Adipose tissue (tissue), 3 donors: ENCODE measurements around the gene CHPF. TPM values are rescaled to one million over a fixed set of nuclear protein-coding genes. Genes with fewer than 3 reads are reported as not detected.

Source experiments
- H3K27ac ChIP-seq: one replicate; pipeline ENCODE4 v1.5.1; 2013; ENCODE audit warnings: low read depth, low read length
- WGBS, 3 donors: extraction: QIAGEN DNeasy Blood & Tissue Kit; methylation state at CpG; one replicate each; pipeline ENCODE4 v1.1.7; 2013; 5-methylcytosine and 5-hydroxymethylcytosine counted together
- polyA plus RNA-seq, 3 donors: library from polyadenylated mRNA; stranded (reverse); fragments of 200-250 nt; gene quantifications; one replicate each; pipeline ENCODE4 v1.2.3, GENCODE V29; 2013
- donor health status: healthy with polysubstance abuse.
- donor health status: Bipolar disorder and iron deficiency.
- donor health status: healthy.

CHPF gene
- polyA plus RNA-seq, 3 donors = 15.7 to 113 (median 21.8) TPM

DNA sequence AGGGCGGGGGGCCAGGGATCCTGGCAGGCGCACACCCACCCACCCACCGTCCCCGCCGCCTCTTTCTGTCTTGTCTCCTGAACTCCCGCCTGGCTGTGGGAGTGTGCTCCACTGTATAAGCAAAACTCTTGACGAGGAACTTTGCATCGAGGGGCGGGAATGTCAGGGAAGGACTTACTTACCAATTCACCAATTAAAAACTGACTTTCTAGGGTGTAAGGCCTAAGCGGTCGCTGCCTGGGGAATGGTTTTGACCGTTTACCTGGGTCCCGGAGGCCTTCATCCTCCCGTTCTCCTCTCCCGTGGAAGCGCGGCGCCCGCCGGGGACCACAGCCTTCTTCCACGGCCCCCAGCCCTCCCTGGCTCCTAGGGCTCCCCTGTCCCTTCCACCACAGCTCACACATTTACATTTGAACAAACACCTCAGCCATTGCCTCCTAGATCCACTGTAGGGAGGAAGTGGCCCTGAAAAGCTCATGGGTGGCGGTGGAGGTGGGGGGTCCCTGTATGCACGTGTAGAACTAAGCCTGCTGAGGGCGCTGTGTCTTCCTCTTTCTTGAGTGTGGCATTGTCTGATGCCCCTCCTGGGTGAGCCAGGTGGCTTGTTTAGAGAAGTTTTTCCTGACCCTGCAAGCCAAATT is 20.5 kb downstream of the CHPF start:
- WGBS, 3 donors = 15 to 28% (median 18%) methylated on average over 23 to 24 of the region's 24 CpGs
- H3K27ac ChIP-seq = no peak overlapping the region

GRCh38 chr2:219522111-219523030 is 21.2 kb downstream of the CHPF start:
- H3K27ac ChIP-seq = no peak overlapping the region
- 3 to 5% (median 3%) methylated on average over 37 to 70 of the region's 70 CpGs for WGBS, 3 donors

GRCh38 chr2:219521066-219521880 is 22.3 kb downstream of the CHPF start:
- no peak overlapping the region for H3K27ac ChIP-seq
- WGBS, 3 donors = 13 to 19% (median 16%) methylated on average over 14 of the region's 14 CpGs

- no peak overlapping the region for H3K27ac ChIP-seq
- WGBS, 3 donors = 56 to 79% (median 73%) methylated on average over 7 to 8 of the region's 8 CpGs
These were observed 23.5 kb downstream of the CHPF start for GRCh38 chr2:219520079-219520478.

GRCh38 chr2:219519526-219519916 is 24.1 kb downstream of the CHPF start:
- H3K27ac ChIP-seq = no peak overlapping the region
- WGBS, 3 donors = 84 to 91% (median 86%) methylated on average over 9 of the region's 9 CpGs

DNA sequence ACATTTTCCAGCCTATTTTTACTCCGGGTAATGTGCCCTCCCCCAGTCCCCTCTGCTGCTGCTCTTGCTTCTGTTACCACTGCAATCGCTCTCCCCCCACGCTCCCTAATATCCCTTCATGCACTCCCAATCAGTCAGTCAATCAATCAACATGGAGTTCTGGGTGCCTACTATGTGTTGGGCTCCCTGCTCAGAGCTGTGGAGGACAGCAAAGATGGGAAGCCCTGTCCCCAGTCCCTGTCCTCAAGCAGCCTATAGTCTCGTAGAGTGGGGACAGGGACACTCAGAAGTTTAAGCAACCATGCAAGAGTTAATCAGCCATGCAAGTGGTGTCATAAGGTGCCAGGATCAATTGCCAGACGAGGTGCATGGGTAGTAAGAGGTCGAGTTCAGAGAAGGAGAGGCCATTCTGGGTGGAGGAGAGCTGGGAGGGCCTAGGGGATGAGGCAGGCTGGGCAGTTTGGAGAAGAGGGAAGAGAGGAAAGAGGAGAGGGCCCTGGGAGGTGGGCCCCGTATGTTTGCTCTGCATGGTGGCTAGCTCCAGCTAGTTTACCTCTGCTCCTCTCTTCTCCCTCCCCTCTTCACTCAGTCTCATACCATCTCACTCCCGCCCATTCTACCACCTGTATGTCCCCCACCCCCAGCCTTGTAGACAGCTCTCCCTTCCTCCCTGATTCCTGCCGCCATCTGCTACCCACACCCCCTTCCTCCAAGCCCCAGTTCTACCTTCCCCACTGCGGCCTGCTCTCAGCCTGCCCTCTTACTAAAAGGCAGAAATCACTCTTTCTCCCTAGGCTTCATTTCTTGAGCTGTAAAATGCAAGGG is 25.4 kb downstream of the CHPF start:
- H3K27ac ChIP-seq = no peak overlapping the region
- WGBS, 3 donors = 53 to 70% (median 61%) methylated on average over 9 to 10 of the region's 10 CpGs

DNA sequence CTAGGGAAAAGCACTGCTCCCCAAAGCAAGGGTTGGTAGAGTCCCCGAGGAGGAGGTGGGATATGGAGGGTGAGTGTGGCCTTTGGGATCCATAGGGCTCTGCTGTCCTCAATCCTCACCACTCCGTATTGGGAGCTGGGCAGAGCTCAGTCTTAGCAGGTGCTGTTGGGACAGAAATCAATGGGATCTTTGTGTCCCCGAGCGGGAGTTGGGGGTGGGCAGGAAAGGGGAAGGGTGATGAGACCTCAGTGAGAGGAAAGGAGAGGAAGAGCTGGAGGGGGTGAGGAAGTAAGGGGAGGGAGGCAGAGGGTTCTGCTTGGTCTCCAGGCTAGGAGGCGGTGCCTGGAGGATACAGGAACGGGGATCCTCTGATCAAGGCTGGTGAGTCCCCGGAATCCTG is 26.7 kb downstream of the CHPF start:
- no peak overlapping the region for H3K27ac ChIP-seq
- 50 to 73% (median 54%) methylated on average over 7 of the region's 7 CpGs for WGBS, 3 donors

DNA sequence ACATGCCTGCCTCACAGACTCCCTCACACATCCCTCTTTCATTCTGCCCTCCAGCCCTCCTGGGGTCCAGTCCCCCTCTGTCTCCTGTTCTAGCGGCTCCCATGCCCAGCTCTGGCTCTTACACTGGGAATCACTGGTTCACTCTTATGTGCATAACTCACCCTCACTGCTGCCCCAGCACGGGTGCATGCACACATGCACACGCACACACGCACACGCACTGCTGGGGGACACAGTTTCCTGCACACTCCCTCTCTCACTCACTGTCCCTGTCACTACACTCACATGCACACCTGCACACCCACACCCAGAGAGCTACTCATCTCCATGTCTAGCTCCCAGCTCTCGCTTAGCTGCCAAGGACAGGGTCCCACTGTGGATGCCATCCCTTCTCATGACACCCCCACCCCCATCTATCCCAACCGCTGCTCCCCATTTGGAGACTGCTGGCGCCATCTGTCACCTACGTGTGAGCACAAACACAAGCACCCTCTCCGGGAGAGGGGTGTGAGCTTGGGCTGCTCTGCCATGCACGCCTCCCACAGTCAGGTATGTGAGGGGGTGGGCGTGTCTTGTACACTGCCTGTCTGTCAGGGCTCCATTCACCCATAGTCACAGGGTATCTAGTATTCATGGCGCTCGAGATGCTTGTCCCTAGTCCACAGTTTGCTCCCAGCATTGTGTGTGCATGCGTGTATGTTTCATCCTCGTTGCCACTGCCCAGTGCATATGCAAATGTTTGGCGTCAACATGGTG is 27.6 kb downstream of the CHPF start:
- no peak overlapping the region for H3K27ac ChIP-seq
- 70 to 73% (median 72%) methylated on average over 17 of the region's 17 CpGs for WGBS, 3 donors

GRCh38 chr2:219514836-219515235 is 28.8 kb downstream of the CHPF start:
- no peak overlapping the region for H3K27ac ChIP-seq
- WGBS, 3 donors = 88 to 89% (median 88%) methylated on average over 13 to 21 of the region's 21 CpGs

GRCh38 chr2:219514196-219514761 is 29.3 kb downstream of the CHPF start, which contains the start of gene ASIC4:
Gene ASIC4 (plus strand): TSS chr2:219514482. CDS start chr2:219514725, 243 bp downstream.
- 8 to 12% (median 10%) methylated on average over 31 of the region's 31 CpGs for WGBS, 3 donors

GRCh38 chr2:219513787-219514186 is 29.8 kb downstream of the CHPF start:
- no peak overlapping the region for H3K27ac ChIP-seq
- WGBS, 3 donors = 22 to 32% (median 26%) methylated on average over 4 of the region's 4 CpGs

More at GRCh38 chr2:219514196-219514761, 29.3 kb downstream of the CHPF start, which contains the start of gene ASIC4:
- H3K27ac ChIP-seq = no peak within 1 kb of the TSS

GRCh38 chr2:219512524-219513216 is 30.9 kb downstream of the CHPF start:
- 13 to 30% (median 28%) methylated on average over 15 to 16 of the region's 16 CpGs for WGBS, 3 donors
- no peak overlapping the region for H3K27ac ChIP-seq

DNA sequence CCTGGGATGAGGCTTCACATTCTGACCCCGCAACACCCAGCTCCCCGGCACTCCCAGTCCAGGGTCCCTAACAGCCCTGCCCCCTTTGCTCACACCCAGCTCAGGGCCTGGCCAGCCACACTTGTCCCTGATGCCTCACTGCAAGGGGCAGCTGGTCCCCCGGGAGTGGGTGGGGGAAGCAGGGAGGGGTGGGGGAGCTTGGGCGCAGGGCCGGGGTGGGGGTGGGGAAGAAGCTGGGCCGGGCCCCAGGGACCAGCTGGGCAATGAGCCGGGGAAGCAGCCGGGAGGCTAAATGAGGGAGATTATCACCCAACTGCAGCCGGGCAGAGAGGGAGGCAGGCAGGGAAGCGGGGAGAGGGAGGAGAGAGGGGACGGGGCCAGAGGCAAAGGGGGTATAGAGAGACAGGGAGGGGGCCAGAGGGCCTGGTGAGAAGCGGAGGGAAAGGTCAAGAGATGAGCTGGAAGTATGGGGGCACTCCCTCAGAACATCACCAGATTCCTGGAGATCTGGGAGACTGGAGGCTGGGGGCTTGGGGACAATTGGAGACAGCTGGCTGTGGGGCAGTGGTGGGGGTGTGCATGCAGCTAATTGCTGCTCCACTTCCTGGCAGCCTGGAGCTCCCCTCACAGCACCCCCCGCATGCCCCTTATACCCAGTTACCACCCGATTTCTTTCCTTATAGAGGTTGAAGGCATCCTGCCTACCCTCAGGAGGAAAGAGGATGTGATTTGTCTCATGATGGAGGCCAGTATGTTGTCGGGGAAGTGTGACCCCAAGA is 31.9 kb downstream of the CHPF start:
- 27 to 32% (median 30%) methylated on average over 15 of the region's 15 CpGs for WGBS, 3 donors
- H3K27ac ChIP-seq = no peak overlapping the region

DNA sequence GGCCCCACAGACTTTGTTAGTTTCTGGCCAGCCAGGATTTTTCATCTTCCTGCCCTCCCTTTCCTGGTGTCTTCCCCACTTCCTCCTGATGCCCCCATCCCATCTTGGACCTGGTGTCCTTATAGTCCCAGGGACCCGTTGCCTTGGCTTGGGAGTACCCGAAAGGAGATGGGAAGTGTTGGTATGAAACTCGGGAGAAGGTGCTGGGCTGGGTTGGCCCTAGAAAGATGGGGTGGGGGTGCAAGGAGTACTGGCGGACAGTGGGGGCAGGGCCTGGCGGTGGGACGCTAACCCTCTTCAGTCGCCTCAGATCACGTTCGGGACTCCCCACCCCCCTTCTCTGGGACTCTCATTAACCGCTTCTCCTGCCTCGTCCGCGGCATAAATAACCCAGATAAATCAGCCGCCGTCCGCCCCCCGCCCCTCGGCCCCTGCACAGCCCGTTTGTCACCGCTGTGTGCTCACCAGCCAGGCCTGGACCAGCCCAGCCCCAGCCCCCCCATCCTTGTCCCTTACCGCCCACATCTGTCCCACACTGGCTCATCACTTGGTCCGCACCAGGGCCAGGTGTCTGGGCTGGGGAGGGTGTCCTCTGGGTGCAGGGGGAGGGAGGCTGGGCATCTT is 33.0 kb downstream of the CHPF start:
- H3K27ac ChIP-seq = no peak overlapping the region
- 27 to 38% (median 31%) methylated on average over 18 to 22 of the region's 22 CpGs for WGBS, 3 donors

- no peak overlapping the region for H3K27ac ChIP-seq
- 1 to 2% (median 1%) methylated on average over 23 to 26 of the region's 26 CpGs for WGBS, 3 donors
These were observed 33.7 kb downstream of the CHPF start for GRCh38 chr2:219509780-219510511.
